Measurements from ENCODE around the gene NDST3. TPM values are rescaled to one million over a fixed set of nuclear protein-coding genes. Genes with fewer than 3 reads are reported as not detected.

Gene NDST3
- not detected for total RNA-seq

- Mint-ChIP-seq H3K27me3 (peaks cover 38% of the 10 kb centered on the region), H3K36me3 (no peaks in the 10 kb centered on the region), H3K4me3 (no peak within 1 kb of the TSS), H3K27ac (no peak within 1 kb of the TSS), H3K9me3 (ENCODE audit: low read depth) (no peaks in the 10 kb centered on the region), H3K4me1 (peaks cover 5% of the 10 kb centered on the region)
- ATAC-seq (no peak), DNase-seq (peak; percentile 42)
- CTCF ChIA-PET, result interaction anchor here (2.0 kb wide), 1 partner anchor 16 kb away, joined by 4 read pairs; no protein-coding TSS in a partner anchor
These were observed at the start of gene NDST3 for GRCh38 chr4:118034053-118034785. Gene NDST3 (plus strand): TSS chr4:118034486. CDS start chr4:118053911, 19,425 bp downstream.

DNA sequence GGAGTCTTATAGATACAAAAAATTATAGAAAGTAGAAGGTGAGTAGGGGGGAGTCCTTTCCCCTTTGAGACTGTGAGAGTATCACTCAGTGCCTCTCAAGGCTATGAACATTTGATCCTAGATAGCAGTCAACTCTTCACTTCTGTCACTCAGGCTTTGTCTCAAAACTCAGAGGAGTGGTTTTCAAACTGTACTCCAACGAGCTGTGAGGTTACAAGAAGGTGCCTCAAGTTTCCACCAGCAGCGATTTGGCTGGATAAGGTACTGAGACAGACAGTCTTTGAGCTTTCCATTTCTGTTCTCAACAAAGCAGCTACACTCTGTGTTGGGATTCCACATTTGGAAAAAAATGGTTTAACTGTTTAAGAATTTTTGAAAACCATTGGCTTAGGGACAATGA is 48.0 kb upstream of the NDST3 start:
- Mint-ChIP-seq H3K4me3 (no peak overlapping the region), H3K27me3 (no peaks in the 10 kb centered on the region), H3K9me3 (ENCODE audit: low read depth) (no peaks in the 10 kb centered on the region), H3K4me1 (no peaks in the 10 kb centered on the region), H3K36me3 (no peaks in the 10 kb centered on the region), H3K27ac (no peak overlapping the region)
- ATAC-seq (no peak), DNase-seq (no peak)
- CTCF ChIA-PET, result no interaction called here

- CTCF ChIA-PET, result no interaction called here
- H3K4me1 Mint-ChIP-seq, result no peaks in the 10 kb centered on the region
- no peak for ATAC-seq
These were observed 46.8 kb upstream of the NDST3 start for GRCh38 chr4:117987464-117987863.

GRCh38 chr4:117996891-117997290 is 37.4 kb upstream of the NDST3 start:
- H3K9me3 Mint-ChIP-seq (ENCODE audit: low read depth), result no peaks in the 10 kb centered on the region
- DNase-seq (no peak), ATAC-seq (no peak)
- H3K4me1 Mint-ChIP-seq, result no peaks in the 10 kb centered on the region
- CTCF ChIA-PET, result no interaction called here
- no peaks in the 10 kb centered on the region for H3K36me3 Mint-ChIP-seq
- no peak overlapping the region for H3K4me3 Mint-ChIP-seq
- no peaks in the 10 kb centered on the region for H3K27me3 Mint-ChIP-seq
- no peak overlapping the region for H3K27ac Mint-ChIP-seq

More at GRCh38 chr4:117987464-117987863, 46.8 kb upstream of the NDST3 start:
- no peaks in the 10 kb centered on the region for H3K9me3 Mint-ChIP-seq (ENCODE audit: low read depth)
- no peak for DNase-seq
- no peak overlapping the region for H3K27ac Mint-ChIP-seq
- no peaks in the 10 kb centered on the region for H3K36me3 Mint-ChIP-seq
- H3K4me3 Mint-ChIP-seq, result no peak overlapping the region
- H3K27me3 Mint-ChIP-seq, result no peaks in the 10 kb centered on the region

DNA sequence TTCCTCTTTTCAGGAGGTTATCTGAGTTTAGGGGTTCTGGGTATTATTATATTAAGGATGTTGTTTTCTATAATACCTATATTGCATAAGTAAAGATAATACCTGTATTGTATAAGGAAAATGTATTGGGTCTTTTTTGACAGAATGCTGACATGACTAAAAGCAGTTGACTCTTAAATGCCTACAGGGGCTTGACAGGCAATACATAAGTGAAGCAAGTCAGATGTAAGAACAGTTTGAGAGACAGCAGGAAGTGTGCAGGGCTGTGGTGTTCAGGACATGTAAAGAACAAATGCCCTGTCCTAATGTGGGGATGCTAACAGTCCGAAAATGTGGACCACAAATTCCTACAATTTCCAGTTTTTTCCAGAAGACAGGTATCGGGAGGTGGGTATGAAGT is 30.2 kb upstream of the NDST3 start:
- H3K4me3 Mint-ChIP-seq, result no peak overlapping the region
- H3K36me3 Mint-ChIP-seq, result no peaks in the 10 kb centered on the region
- H3K27me3 Mint-ChIP-seq, result no peaks in the 10 kb centered on the region
- no peaks in the 10 kb centered on the region for H3K4me1 Mint-ChIP-seq
- no peak for ATAC-seq
- H3K9me3 Mint-ChIP-seq (ENCODE audit: low read depth), result no peaks in the 10 kb centered on the region
- CTCF ChIA-PET, result no interaction called here
- H3K27ac Mint-ChIP-seq, result no peak overlapping the region
- no peak for DNase-seq

DNA sequence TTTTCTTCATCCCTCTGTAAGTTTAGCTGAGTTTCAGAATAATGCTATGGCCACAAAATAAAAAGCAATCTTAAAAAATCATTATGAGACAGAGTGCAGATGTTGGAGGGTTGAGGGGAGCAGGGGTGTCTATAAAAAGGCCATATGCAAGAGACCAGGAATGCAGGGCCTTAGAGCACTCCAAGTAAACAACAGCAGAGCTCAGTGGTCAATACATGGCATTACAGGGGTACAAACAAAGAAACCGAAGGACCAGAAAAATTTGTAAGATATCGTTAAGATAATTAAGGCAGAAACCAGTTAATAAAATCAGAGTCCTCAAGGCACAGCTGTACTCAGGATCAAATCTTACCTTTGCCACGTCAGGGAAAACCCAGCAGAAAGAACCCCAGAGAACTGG is 28.4 kb upstream of the NDST3 start:
- CTCF ChIA-PET, result no interaction called here
- DNase-seq (no peak), ATAC-seq (no peak)
- H3K27me3 Mint-ChIP-seq, result no peaks in the 10 kb centered on the region
- no peaks in the 10 kb centered on the region for H3K4me1 Mint-ChIP-seq
- no peaks in the 10 kb centered on the region for H3K9me3 Mint-ChIP-seq (ENCODE audit: low read depth)
- H3K27ac Mint-ChIP-seq, result no peak overlapping the region
- H3K36me3 Mint-ChIP-seq, result no peaks in the 10 kb centered on the region
- no peak overlapping the region for H3K4me3 Mint-ChIP-seq

GRCh38 chr4:118012142-118012541 is 22.1 kb upstream of the NDST3 start:
- ATAC-seq (no peak), DNase-seq (no peak)
- Mint-ChIP-seq H3K9me3 (ENCODE audit: low read depth) (no peaks in the 10 kb centered on the region), H3K4me1 (no peaks in the 10 kb centered on the region), H3K36me3 (no peaks in the 10 kb centered on the region), H3K27me3 (no peaks in the 10 kb centered on the region), H3K27ac (no peak overlapping the region), H3K4me3 (no peak overlapping the region)
- CTCF ChIA-PET, result no interaction called here

- Mint-ChIP-seq H3K36me3 (no peaks in the 10 kb centered on the region), H3K4me3 (no peak overlapping the region), H3K9me3 (ENCODE audit: low read depth) (no peaks in the 10 kb centered on the region), H3K4me1 (no peaks in the 10 kb centered on the region), H3K27ac (no peak overlapping the region), H3K27me3 (no peaks in the 10 kb centered on the region)
- ATAC-seq (no peak), DNase-seq (no peak)
- CTCF ChIA-PET, result no interaction called here
These were observed 19.5 kb upstream of the NDST3 start for GRCh38 chr4:118014831-118015230.

DNA sequence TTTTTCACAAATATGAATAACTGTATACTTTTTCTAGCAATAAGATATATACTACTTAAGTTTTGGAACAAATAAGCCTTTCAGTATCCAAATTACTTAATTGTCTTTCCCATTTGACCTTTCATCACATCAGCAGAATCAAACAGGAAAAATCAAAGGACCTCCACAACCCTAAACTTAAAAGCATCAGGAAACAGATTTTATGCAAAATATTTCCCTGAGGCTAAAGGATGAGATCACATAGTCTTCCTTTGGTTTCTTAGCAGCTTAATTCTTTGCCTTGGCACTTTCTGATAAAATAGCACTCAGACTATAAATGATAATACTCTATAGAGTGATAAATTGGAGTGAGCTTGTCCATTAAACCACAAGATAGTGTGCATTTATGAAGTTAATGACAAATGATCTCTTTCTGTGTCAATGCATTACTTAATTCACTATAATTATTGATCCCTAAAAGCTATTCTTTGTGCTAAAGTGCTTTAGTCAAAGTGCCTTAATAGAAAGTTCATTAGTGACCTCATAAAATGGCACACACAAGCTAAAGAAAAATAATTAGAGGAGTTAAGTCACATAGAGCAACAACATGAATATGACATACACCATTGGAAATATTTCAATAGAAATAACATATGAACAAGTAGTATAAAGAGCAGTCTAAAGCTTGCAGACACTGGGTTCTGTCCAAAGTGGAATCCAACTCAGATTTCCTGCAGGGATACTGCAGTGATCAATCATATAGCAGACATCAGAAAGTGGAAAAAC is 15.7 kb upstream of the NDST3 start:
- Mint-ChIP-seq H3K4me1 (no peaks in the 10 kb centered on the region), H3K36me3 (no peaks in the 10 kb centered on the region), H3K9me3 (ENCODE audit: low read depth) (no peaks in the 10 kb centered on the region), H3K27me3 (no peaks in the 10 kb centered on the region), H3K27ac (no peak overlapping the region), H3K4me3 (no peak overlapping the region)
- DNase-seq, result no peak
- CTCF ChIA-PET, result interaction anchor here (0.8 kb wide), 1 partner anchor 15 kb away, joined by 4 read pairs; the partner anchor contains the start of gene NDST3
- ATAC-seq, result no peak

GRCh38 chr4:118026806-118027205 is 7.5 kb upstream of the NDST3 start:
- DNase-seq, result no peak
- CTCF ChIA-PET, result no interaction called here
- Mint-ChIP-seq H3K27me3 (peaks cover 6% of the 10 kb centered on the region), H3K36me3 (no peaks in the 10 kb centered on the region), H3K9me3 (ENCODE audit: low read depth) (no peaks in the 10 kb centered on the region), H3K4me1 (no peaks in the 10 kb centered on the region), H3K27ac (no peak overlapping the region), H3K4me3 (no peak overlapping the region)
- no peak for ATAC-seq

DNA sequence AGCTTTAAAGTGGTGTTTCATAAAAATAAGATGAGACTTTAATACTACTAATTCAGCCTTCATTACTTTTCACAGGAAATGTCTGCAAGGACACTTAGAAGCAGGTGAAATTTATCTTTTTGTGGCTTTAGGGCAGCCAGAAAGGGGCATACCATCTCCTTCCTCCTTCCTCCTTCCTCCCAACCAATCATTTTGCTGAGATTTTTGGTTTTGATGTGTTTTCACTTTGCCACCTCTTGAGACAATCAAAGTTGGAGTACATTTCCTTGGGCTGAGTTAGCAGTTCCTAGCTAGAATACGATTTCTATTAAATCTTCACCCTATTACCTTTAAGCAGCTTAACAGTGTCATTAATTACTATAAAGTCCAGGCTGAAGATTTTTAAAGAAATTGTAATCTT is 5.1 kb upstream of the NDST3 start:
- CTCF ChIA-PET, result no interaction called here
- H3K27me3 Mint-ChIP-seq, result peaks cover 24% of the 10 kb centered on the region
- no peaks in the 10 kb centered on the region for H3K36me3 Mint-ChIP-seq
- H3K4me1 Mint-ChIP-seq, result peaks cover 5% of the 10 kb centered on the region
- ATAC-seq (no peak), DNase-seq (no peak)
- no peak overlapping the region for H3K4me3 Mint-ChIP-seq
- H3K9me3 Mint-ChIP-seq (ENCODE audit: low read depth), result no peaks in the 10 kb centered on the region
- H3K27ac Mint-ChIP-seq, result no peak overlapping the region

GRCh38 chr4:118032691-118033090 is 1.6 kb upstream of the NDST3 start:
- CTCF ChIA-PET, result interaction anchor here (2.0 kb wide), 1 partner anchor 14 kb away, joined by 4 read pairs; no protein-coding TSS in a partner anchor
- Mint-ChIP-seq H3K27me3 (peaks cover 36% of the 10 kb centered on the region), H3K36me3 (no peaks in the 10 kb centered on the region), H3K9me3 (ENCODE audit: low read depth) (no peaks in the 10 kb centered on the region), H3K4me1 (peaks cover 5% of the 10 kb centered on the region), H3K27ac (no peak overlapping the region), H3K4me3 (no peak overlapping the region)
- ATAC-seq (no peak), DNase-seq (no peak)

DNA sequence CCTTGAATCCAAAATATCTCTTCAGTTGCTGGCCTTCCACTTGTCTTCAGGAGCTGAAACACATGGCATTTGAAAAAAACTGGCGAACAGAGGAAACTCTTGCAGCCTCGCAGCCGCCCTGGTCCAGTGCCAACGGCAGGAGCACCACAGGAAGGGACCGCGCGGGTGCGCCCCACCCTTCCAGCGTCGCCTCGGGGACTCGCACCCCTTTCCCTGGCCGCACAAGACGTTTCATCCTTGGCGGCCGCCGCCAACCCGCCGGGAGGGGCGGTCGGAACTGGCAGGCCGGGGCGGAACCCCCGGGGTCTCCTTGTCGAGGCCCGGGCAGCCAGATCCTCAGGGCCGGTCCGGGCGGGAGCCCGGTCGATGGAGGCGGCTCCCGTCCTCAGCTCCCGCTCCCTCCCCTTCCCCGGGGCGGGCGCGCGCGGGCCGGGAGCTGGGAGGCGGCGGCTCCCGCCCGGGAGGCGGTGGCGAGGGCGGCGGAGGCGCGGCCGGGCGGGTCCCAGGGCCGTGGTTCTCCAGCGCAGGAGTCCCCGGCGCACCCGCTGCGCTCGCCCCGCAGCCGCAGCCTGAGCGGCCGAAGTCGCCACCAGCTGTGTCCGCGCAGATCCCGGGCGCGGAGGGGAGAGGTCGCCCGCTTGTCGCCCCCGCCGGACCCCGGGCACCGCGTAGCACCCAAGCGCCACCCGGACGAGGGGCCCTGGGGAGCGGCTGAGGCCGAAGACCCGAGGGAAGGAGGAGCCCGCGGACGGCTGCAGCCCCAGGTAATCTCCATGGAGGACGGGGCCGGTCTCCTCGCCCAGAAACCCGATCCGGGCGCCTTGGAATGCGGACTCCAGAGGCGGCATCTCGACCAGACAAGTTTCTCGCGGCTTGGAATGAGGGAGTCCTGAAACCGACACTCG is 886 bp upstream of the NDST3 start:
- peak; percentile 47 for ATAC-seq
- peaks cover 38% of the 10 kb centered on the region for H3K27me3 Mint-ChIP-seq
- H3K9me3 Mint-ChIP-seq (ENCODE audit: low read depth), result no peaks in the 10 kb centered on the region
- CTCF ChIA-PET, result interaction anchor here (2.0 kb wide), 1 partner anchor 15 kb away, joined by 4 read pairs; no protein-coding TSS in a partner anchor
- no peak overlapping the region for H3K27ac Mint-ChIP-seq
- no peaks in the 10 kb centered on the region for H3K36me3 Mint-ChIP-seq
- H3K4me1 Mint-ChIP-seq, result peaks cover 5% of the 10 kb centered on the region
- no peak overlapping the region for H3K4me3 Mint-ChIP-seq
- DNase-seq, result no peak

Data from activated CD8-positive, alpha-beta memory T cell treated with anti-CD3 and anti-CD28 coated beads, Interleukin-2, amount 10 ng/mL, durations not matched to agents 7 days and 5 days (primary cell).